Measurements from ENCODE around the gene MYPOP.

DNA sequence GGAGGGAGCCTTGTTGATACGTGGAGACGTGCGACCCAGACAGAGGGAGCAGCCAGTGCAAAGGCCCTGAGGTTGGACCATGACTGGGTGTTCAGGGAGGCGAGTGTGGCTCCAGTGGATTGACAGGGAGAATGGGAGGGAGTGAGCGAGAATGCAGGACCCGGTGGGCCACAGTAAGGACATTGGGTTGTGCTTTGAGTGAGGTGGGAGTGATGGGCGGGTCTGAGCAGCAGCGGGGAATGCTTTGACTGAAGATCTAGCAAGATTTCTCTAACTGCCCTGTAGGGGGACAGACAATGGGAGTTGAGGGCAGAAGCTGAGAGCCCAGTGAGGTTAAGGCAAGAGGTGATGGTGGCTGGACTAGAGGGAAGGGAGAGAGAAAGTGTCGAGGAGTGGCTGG lies 19.9 kb upstream of the MYPOP start:
- TF ChIP-seq, protein P1, sequence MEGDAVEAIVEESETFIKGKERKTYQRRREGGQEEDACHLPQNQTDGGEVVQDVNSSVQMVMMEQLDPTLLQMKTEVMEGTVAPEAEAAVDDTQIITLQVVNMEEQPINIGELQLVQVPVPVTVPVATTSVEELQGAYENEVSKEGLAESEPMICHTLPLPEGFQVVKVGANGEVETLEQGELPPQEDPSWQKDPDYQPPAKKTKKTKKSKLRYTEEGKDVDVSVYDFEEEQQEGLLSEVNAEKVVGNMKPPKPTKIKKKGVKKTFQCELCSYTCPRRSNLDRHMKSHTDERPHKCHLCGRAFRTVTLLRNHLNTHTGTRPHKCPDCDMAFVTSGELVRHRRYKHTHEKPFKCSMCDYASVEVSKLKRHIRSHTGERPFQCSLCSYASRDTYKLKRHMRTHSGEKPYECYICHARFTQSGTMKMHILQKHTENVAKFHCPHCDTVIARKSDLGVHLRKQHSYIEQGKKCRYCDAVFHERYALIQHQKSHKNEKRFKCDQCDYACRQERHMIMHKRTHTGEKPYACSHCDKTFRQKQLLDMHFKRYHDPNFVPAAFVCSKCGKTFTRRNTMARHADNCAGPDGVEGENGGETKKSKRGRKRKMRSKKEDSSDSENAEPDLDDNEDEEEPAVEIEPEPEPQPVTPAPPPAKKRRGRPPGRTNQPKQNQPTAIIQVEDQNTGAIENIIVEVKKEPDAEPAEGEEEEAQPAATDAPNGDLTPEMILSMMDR (conservative IDR thresholded peaks at IDR 0.05), result no peak; the same call in 1 of the 2 replicates
- no peak for TF ChIP-seq EZH2 (IDR thresholded peaks at IDR 0.05; ENCODE audit: low read depth)
